NOMO-1 treated with DMSO at 0.1 percent for 48 hours (cell line): ENCODE results near the gene IL17REL.

Source experiments
- DNase-seq: peaks from one replicate; lab custom pipeline; 2025; ENCODE audit not compliant: unreplicated experiment; lab: John Stamatoyannopoulos, UW

IL17REL gene

GRCh38 chr22:50012211-50013181 lies at the start of gene IL17REL:
Gene IL17REL, minus strand, starts transcription at chr22:50012765. Its CDS starts 119 bp downstream, at chr22:50012646.
- DNase-seq = no peak

GRCh38 chr22:50061824-50062355 lies 49.3 kb upstream of the IL17REL start:
- no peak for DNase-seq

GRCh38 chr22:50061141-50061823 lies 48.7 kb upstream of the IL17REL start:
- no peak for DNase-seq

GRCh38 chr22:50060441-50061140 lies 48.0 kb upstream of the IL17REL start:
- DNase-seq = no peak

GRCh38 chr22:50059881-50060262 lies 47.3 kb upstream of the IL17REL start:
- DNase-seq = no peak

GRCh38 chr22:50058906-50059880 lies 46.6 kb upstream of the IL17REL start:
- no peak for DNase-seq

GRCh38 chr22:50058061-50058905 lies 45.7 kb upstream of the IL17REL start, which contains the start of gene TTLL8:
Gene TTLL8, minus strand, starts transcription at chr22:50058298.
- no peak for DNase-seq

- no peak for DNase-seq
These were observed 44.9 kb upstream of the IL17REL start for GRCh38 chr22:50057278-50058060.

GRCh38 chr22:50056214-50056972 lies 43.8 kb upstream of the IL17REL start:
- no peak for DNase-seq

GRCh38 chr22:50053861-50054260 lies 41.3 kb upstream of the IL17REL start:
- DNase-seq = no peak

GRCh38 chr22:50051930-50052329 lies 39.4 kb upstream of the IL17REL start:
- DNase-seq = no peak

GRCh38 chr22:50049299-50050195 lies 37.0 kb upstream of the IL17REL start:
- no peak for DNase-seq

- no peak for DNase-seq
These were observed 36.3 kb upstream of the IL17REL start for GRCh38 chr22:50048836-50049235.

- DNase-seq = no peak
These were observed 35.6 kb upstream of the IL17REL start for GRCh38 chr22:50048061-50048765.

GRCh38 chr22:50047346-50047745 lies 34.8 kb upstream of the IL17REL start:
- no peak for DNase-seq
